Right ventricle myocardium inferior (tissue), 1 donor: ENCODE data around the gene PHTF2. TPM values are rescaled to one million over a fixed set of nuclear protein-coding genes. Genes with fewer than 3 reads are reported as not detected.
"Not testable (repeated sequence)": the region's sequence is repeated elsewhere in the genome, so short reads cannot be mapped to it uniquely, and the experiment has no call there.

Source experiments
- ATAC-seq: fragments of 200-7000 bp; cut with Tn5 transposase; one replicate; pipeline ENCODE4 v1.9.1; 2020; ENCODE audit warnings: mild to moderate bottlenecking, moderate library complexity
- DNase-seq: peaks from one replicate; pipeline ENCODE4 v3.0.0; 2021; ENCODE audit errors: missing footprints
- intact Hi-C: fragments of 100-400 bp; cut with DNase I; formaldehyde crosslinking; loops from one replicate; pipeline ENCODE4 v1.11.0; 2022
- long read RNA-seq: library from polyadenylated mRNA; unstranded; transcript quantifications from one replicate; pipeline ENCODE4 v2.0.0, GENCODE V29; 2021
- total RNA-seq: library from RNA; stranded (reverse); fragmentation: NEBNext Ultra II Directional; extraction: Animal tissue kit (Norgen Biotek cat#: 25700); gene quantifications from one replicate; pipeline ENCODE4 v1.2.1, GENCODE V29; 2021
- donor health status: DM: no; HTN: yes; CAD: no; lungs with severe emphysema.

PHTF2 gene
- 21.5 TPM for total RNA-seq
- long read RNA-seq, full-length matches to known transcripts: 7 of 14 reads
- long read RNA-seq, partial matches to known transcripts: 2 of 14 reads
- long read RNA-seq, other reads (novel, unspliced or antisense): 5 of 14 reads

GRCh38 chr7:77798394-77799077 is at the start of gene PHTF2, which contains the start of gene TMEM60:
Gene PHTF2, plus strand, starts transcription at chr7:77798773.
Gene TMEM60, minus strand, starts transcription at chr7:77798434. Its CDS starts 4,061 bp downstream, at chr7:77794373.
- DNase-seq (peak; percentile 98), ATAC-seq (peak; percentile 99)
- intact Hi-C loops: loop anchor here (2.0 to 10.0 kb wide), 3 partner anchors 39 to 262 kb away; partner anchors contain the start of gene PTPN12

DNA sequence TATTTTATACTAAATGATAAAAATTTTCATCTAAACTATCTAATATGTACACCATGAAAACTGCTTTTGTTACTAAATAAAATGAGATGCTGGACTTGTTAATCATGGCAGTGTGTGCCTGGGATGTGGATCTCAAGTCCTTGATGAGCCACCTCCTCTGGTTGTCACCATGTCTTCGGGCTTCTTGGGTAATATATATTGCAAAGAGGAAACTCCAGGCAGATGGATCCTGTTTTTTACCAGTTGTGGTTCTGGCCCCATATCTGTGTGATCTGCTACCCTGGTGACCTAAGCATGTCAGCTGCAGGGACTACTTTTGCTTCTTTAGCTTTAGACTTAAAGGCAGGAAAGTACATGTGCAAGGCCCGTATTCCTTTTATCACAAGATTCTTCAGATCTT is 46.6 kb upstream of the PHTF2 start:
- intact Hi-C loops: loop anchor here (10.0 kb wide), 1 partner anchor 57 kb away; the partner anchor contains the start of gene RSBN1L
- no peak for ATAC-seq
- no peak for DNase-seq

- DNase-seq (no peak), ATAC-seq (no peak)
- intact Hi-C loops: loop anchor here (10.0 kb wide), 1 partner anchor 58 kb away; the partner anchor contains the start of gene RSBN1L
These were observed 45.4 kb upstream of the PHTF2 start for GRCh38 chr7:77753173-77753572.

GRCh38 chr7:77757589-77757988 is 41.0 kb upstream of the PHTF2 start:
- ATAC-seq (no peak), DNase-seq (no peak)
- intact Hi-C loops: loop anchor here (10.0 kb wide), 1 partner anchor 63 kb away; the partner anchor contains the start of gene RSBN1L

- intact Hi-C loops: loop anchor here (2.0 to 10.0 kb wide), 2 partner anchors 65 to 105 kb away; partner anchors contain the start of gene RSBN1L
- peak; percentile 67 for ATAC-seq
- DNase-seq: no peak
These were observed 39.2 kb upstream of the PHTF2 start for GRCh38 chr7:77759294-77759889.

DNA sequence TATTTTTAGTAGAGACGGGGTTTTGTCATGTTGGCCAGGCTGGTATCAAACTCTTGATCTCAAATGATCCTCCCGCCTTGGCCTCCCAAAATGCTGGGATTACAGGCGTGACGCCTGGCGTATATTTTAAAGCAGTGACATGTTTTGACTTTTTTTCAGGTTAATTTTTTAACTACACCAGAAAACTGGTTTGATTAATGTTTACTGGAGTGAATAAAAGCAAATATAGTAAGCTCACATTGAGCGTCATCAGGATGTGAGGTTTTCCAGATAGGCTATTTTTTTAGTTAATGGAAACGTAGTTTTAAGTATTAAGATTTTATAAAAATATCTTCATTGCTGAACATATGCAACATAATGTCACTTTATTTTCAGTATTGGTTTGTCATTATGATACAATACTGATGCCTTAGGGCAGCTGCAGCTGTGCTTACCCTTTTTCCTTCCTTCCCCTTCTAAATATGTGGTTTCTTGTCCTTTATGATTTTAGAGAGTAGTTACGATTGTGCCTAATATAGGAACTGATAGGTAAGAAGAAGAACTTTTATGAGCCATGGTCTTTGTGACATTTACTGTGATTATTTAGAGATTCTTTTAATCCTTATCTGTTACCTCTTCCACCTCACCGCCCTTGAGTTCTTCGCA is 37.6 kb upstream of the PHTF2 start:
- intact Hi-C loops: no loop called here
- DNase-seq (no peak), ATAC-seq (no peak)

DNA sequence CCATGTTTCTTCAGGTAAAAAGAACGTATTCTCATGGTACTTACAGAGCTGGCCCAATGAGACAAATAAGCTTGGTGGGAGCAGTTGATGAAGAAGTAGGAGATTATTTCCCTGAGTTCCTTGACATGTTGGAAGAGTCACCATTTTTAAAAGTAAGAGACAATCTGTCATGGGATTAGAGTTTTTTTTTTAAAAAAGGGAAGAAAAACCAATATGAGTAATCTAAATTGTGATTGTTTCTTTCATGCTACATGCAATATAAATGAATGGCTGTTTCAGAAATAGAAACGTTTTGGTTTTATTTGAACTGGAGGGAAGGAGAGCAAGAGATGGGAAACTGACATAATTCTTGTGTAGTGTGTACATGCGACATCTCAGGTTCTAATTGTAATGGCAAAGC is 33.1 kb upstream of the PHTF2 start:
- intact Hi-C loops: no loop called here
- no peak for ATAC-seq
- DNase-seq: no peak

DNA sequence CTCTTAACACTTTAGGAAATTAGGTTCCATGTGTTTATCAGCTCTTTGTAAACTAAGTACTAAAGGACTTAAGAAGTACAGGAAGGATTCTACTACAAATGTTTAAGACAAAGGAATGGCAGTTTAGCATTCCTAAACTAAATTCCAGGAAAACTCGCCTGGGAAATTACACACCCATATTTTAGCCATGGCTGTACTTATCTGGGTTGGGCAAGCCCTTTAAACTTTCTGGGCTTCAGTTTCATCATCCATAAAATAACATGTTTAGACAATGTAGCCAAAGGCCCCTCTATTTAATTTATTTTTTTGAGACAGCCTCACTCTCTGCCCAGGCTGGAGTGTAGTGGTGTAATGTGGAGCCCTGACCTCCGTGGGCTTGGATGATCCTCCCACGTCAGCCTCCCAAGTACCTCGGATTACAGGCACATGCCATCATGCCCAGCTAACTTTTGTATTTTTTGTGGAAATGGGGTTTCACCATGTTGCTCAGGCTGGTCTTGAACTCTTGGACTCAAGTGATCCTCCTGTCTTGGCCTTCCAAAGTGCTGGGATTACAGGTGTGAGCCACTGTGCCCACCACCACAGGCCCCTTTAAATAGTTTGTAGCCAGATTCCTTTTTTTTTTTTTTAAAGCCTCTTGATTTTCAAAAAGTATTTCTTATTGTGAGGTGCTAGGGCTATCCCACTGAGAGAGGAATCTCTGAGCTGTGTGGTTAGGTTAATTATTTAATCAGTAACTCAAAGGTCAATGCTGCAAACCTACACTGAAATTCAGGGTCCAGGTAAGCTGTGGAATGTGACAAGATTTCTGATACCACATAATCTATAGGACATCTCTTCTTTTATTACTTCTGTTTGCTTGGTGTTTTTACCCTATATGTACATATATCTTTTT is 32.4 kb upstream of the PHTF2 start:
- intact Hi-C loops: no loop called here
- DNase-seq: no peak
- ATAC-seq: no peak

GRCh38 chr7:77766801-77767605 is 31.6 kb upstream of the PHTF2 start:
- DNase-seq: no peak
- intact Hi-C loops: no loop called here

GRCh38 chr7:77770316-77770715 is 28.3 kb upstream of the PHTF2 start:
- DNase-seq (no peak), ATAC-seq (no peak)
- intact Hi-C loops: no loop called here

More at GRCh38 chr7:77766801-77767605, 31.6 kb upstream of the PHTF2 start:
- ATAC-seq: no peak

DNA sequence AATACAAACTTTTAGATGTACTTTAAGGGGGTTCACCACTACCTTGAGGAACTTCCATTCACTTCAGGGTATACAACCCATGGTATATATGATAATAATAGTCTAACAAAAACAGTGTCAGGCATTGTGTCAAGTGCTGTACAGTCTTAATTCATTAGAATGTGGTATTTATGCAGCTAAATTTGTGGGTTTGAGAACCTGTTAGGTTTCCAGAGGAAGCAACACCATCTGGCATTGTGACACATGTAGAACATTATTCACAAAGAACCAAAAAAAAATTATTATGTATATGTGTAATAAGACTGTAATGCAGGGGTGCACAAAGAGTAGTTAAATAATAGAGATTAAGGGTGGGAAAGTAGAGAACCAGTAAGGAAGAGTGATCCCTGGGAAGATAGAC is 26.7 kb upstream of the PHTF2 start:
- intact Hi-C loops: no loop called here
- no peak for DNase-seq
- ATAC-seq: no peak

DNA sequence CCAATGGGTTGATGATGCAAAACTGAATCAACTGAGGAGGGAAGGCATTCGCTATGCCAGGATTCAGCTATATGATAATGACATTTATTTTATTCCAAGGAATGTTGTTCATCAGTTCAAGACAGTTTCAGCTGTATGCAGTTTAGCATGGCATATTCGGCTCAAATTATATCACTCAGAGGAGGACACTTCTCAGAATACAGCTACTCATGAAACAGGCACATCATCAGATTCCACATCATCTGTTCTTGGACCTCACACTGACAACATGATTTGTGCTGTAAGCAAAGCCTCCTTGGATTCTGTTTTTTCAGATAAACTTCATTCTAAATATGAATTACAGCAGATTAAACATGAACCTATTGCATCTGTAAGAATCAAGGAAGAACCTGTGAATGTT is 20.0 kb upstream of the PHTF2 start:
- intact Hi-C loops: no loop called here
- ATAC-seq: no peak
- DNase-seq: no peak

GRCh38 chr7:77782383-77782782 is 16.2 kb upstream of the PHTF2 start:
- ATAC-seq (no peak), DNase-seq (no peak)
- intact Hi-C loops: no loop called here

- intact Hi-C loops: no loop called here
- ATAC-seq: no peak
- DNase-seq: no peak
These were observed 15.5 kb upstream of the PHTF2 start for GRCh38 chr7:77783111-77783510.

- ATAC-seq (no peak), DNase-seq (no peak)
- intact Hi-C loops: no loop called here
These were observed 15.0 kb upstream of the PHTF2 start for GRCh38 chr7:77783545-77783944.

DNA sequence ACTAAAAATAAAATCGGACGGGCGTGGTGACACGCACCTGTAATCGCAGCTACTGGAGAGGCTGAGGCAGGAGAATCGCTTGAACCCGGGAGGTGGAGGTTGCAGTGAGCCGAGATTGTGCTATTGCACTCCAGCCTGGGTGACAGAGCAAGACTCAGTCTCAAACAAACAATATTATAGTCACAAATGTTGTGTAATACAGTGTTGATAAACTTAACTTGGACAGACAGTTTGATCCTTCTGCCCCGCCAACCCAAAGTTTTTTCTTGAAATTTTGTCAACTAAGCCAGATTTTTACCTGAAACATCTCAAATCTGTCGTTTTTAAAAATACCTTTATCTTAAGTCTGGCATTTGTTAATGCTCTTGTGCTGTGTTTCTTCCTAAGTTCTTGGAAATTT is 14.1 kb upstream of the PHTF2 start:
- intact Hi-C loops, DNase-seq, ATAC-seq: not testable (repeated sequence)

DNA sequence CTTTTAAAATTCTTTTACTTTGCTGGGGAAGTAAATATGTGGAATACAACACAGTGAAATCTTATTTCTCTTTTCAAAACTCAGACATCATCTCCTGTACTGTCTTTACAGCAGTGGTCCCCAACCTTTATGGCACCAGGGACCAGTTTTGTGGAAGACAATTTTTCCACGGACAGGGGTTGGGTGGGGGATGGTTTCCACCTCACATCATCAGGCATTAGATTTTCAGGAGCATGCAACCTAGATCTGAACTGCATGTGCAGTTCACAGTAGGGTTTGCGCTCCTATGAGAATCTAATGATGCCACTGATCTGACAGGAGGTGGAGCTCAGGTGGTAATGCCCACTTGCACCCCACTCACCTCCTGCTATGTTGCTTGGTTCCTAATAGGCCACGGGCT is 12.6 kb upstream of the PHTF2 start:
- intact Hi-C loops: no loop called here
- no peak for ATAC-seq

DNA sequence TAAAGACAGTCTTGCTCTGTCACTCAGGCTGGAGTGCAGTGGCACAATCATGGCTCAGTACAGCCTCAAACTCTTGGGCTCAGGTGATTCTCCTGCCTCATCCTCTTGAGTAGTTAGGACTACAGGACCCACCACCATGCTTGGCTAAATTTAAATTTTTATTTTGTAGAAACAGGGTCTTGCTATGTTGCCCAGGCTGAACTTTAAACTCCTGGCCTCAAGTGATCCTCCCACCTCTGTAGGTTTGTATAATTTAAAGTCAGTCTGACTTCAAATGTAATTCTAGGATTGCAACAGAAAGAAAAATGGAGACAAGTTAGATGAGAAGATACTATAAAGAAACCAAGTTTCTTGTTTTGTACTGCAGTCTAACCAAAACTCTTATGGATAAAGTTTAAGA is 11.8 kb upstream of the PHTF2 start:
- DNase-seq: no peak

More for the DNA sequence above, 12.6 kb upstream of the PHTF2 start:
- DNase-seq: no peak

More for the DNA sequence above, 11.8 kb upstream of the PHTF2 start:
- intact Hi-C loops: no loop called here
- no peak for ATAC-seq
